ENCODE results near the gene IGLL1.
A peak's percentile ranks its signal among the peaks of the same experiment; 100 is the strongest.
"Not testable (repeated sequence)": the region's sequence is repeated elsewhere in the genome, so short reads cannot be mapped to it uniquely, and the experiment has no call there.

Gene IGLL1

DNA sequence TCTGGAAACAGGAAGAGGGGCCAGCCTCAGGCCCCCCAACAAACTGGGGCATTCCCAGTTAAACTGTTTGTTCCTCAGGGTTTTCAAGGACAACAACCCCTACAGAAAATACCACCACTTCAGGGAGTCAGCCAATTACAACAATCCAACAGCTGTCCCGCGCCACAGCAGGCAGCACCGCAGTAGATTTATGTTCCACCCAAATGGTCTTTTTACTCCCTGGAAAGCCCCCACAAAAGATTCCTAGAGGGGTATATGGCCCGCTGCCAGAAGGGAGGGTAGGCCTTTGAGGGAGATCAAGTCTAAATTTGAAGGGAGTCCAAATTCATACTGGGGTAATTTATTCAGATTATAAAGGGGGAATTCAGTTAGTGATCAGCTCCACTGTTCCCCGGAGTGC, 39.3 kb downstream of the IGLL1 start:
- not testable (repeated sequence) for DNase-seq (ENCODE audit: low read depth in 2 of 2)

DNA sequence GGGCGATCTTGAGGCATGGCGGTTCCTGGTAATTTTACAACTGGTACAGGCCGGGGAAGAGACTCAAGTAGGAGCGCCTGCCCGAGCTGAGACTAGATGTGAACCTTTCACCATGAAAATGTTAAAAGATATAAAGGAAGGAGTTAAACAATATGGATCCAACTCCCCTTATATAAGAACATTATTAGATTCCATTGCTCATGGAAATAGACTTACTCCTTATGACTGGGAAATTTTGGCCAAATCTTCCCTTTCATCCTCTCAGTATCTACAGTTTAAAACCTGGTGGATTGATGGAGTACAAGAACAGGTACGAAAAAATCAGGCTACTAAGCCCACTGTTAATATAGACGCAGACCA, 40.3 kb downstream of the IGLL1 start:
- DNase-seq (ENCODE audit: low read depth in 2 of 2), result not testable (repeated sequence)

DNA sequence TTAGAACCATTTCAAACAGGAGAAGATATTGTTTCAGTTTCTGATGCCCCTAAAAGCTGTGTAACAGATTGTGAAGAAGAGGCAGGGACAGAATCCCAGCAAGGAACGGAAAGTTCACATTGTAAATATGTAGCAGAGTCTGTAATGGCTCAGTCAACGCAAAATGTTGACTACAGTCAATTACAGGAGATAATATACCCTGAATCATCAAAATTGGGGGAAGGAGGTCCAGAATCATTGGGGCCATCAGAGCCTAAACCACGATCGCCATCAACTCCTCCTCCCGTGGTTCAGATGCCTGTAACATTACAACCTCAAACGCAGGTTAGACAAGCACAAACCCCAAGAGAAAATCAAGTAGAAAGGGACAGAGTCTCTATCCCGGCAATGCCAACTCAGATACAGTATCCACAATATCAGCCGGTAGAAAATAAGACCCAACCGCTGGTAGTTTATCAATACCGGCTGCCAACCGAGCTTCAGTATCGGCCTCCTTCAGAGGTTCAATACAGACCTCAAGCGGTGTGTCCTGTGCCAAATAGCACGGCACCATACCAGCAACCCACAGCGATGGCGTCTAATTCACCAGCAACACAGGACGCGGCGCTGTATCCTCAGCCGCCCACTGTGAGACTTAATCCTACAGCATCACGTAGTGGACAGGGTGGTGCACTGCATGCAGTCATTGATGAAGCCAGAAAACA, 40.8 kb downstream of the IGLL1 start:
- peak; percentile 64 to 71 for DNase-seq (ENCODE audit: low read depth in 2 of 2)

DNA sequence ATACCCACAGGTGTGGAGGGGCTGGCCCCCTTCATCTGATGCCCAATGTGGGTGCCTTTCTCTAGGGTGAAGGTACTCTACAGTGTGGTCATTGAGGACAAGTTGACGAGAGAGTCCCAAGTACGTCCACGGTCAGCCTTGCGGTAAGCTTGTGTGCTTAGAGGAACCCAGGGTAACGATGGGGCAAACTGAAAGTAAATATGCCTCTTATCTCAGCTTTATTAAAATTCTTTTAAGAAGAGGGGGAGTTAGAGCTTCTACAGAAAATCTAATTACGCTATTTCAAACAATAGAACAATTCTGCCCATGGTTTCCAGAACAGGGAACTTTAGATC, 41.4 kb downstream of the IGLL1 start:
- DNase-seq (ENCODE audit: low read depth in 2 of 2), result not testable (repeated sequence)

DNA sequence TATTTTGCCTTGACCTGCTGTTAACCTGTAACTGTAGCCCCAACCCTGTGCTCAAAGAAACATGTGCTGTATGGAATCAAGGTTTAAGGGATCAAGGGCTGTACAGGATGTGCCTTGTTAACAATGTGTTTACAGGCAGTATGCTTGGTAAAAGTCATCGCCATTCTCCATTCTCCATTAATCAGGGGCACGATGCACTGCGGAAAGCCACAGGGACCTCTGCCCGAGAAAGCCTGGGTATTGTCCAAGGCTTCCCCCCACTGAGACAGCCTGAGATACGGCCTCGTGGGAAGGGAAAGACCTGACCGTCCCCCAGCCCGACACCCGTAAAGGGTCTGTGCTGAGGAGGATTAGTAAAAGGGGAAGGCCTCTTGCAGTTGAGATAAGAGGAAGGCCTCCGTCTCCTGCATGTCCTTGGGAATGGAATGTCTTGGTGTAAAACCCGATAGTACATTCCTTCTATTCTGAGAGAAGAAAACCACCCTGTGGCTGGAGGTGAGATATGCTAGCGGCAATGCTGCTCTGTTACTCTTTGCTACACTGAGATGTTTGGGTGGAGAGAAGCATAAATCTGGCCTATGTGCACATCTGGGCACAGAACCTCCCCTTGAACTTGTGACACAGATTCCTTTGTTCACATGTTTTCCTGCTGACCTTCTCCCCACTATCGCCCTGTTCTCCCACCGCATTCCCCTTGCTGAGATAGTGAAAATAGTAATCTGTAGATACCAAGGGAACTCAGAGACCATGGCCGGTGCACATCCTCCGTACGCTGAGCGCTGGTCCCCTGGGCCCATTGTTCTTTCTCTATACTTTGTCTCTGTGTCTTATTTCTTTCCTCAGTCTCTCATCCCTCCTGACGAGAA, 42.0 kb downstream of the IGLL1 start:
- DNase-seq (ENCODE audit: low read depth in 2 of 2), result not testable (repeated sequence)

DNA sequence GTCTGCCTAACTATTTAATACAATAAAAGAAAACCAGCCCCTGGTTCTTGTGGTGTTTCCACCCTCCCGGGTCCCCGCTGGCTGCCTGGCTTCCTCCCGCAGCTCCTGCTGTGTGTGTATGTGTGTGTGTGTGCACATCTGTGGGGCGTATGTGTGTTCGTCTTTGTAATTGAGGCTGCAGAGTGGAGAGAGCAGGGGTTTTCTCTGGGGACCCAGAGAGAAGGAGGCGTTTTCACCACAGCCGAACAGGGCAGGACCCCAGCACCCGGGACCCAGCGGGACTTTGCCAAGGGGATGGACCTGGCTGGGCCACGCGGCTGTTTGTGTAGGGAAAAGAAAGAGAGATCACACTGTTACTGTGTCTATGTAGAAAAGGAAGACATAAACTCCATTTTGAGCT, 42.7 kb downstream of the IGLL1 start:
- no peak for DNase-seq (ENCODE audit: low read depth in 2 of 2)

DNA sequence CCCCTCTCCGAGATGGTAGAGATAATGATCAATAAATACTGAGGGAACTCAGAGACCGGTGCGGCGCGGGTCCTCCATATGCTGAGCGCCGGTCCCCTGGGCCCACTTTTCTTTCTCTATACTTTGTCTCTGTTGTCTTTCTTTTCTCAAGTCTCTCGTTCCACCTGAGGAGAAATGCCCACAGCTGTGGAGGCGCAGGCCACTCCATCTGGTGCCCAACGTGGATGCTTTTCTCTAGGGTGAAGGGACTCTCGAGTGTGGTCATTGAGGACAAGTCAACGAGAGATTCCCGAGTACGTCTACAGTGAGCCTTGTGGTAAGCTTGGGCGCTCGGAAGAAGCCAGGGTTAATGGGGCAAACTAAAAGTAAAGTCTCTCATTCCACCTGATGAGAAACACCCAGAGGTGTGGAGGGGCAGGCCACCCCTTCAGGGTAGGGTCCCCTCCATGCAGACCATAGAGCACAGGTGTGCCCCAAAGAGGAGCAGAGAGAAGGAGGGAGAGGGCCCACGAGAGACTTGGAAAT, 43.2 kb downstream of the IGLL1 start:
- no peak for DNase-seq (ENCODE audit: low read depth in 2 of 2)

DNA sequence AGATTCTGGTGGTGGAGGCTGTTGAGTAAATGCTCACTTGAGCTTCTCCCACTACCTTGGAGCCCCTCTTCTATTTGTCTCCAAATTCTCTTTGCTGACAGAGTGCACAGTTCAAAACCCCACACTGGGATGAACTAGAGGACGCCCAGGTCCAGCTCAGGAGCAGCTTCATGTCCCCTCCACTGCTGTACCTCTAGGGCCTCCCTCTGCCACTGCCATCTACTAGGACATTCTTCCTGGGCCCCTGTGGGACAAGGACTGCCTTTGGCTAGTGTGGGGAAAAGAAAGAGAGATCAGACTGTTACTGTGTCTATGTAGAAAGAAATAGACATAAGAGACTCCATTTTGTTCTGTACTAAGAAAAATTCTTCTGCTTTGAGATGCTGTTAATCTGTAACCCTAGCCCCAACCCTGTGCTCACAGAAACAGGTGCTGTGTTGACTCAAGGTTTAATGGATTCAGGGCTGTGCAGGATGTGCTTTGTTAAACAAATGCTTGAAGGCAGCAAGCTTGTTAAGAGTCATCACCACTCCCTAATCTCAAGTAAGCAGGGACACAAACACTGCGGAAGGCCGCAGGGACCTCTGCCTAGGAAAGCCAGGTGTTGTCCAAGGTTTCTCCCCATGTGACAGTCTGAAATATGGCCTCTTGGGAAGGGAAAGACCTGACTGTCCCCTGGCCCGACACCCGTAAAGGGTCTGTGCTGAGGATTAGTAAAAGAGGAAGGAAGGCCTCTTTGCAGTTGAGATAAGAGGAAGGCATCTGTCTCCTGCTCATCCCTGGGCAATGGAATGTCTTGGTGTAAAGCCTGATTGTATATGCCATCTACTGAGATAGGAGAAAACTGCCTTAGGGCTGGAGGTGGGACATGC, 44.1 kb downstream of the IGLL1 start:
- DNase-seq (ENCODE audit: low read depth in 2 of 2), result not testable (repeated sequence)

DNA sequence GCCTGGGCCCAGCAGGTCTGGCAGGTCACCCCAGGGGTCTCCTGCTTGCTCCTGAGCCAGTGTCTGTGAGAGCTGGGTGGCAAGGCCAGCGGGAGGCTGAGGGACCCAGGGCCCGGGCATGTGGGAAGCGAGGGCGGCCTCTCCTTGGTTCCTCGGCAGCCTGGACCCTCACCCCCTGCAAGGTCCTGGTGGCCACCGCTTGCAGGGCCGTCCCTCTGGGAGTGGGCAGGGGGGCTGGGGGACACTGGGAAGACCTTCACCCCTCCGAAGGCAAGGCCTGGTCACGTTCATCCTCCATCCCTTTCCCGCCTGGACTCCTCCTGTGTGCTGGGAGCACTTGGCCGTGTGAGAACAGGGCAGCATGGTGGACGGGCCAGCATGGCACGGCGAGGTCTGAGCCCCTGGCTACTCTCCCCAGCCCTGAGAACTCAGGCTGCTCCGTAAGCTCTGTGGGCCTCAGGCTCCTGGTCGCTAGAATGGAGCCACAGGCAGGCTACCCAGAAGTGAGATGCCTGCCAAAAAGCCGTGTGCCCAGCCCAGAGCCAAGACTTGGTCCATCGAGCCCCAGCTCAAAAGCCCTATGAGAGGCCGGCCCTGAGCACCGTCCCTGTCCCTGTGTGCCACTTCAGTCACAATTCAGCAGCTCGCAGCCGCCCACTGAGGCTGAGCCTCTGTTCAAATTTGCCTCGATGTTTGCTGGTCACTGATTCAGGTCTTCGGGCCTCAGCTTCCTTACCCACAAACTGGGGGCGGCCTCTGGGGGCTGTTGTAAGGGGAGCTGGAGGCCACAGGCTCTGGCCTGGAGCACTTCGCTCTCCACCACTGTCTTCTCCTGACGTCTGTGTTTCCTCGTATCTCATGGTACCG, 45.0 kb downstream of the IGLL1 start:
- no peak for DNase-seq (ENCODE audit: low read depth in 2 of 2)

DNA sequence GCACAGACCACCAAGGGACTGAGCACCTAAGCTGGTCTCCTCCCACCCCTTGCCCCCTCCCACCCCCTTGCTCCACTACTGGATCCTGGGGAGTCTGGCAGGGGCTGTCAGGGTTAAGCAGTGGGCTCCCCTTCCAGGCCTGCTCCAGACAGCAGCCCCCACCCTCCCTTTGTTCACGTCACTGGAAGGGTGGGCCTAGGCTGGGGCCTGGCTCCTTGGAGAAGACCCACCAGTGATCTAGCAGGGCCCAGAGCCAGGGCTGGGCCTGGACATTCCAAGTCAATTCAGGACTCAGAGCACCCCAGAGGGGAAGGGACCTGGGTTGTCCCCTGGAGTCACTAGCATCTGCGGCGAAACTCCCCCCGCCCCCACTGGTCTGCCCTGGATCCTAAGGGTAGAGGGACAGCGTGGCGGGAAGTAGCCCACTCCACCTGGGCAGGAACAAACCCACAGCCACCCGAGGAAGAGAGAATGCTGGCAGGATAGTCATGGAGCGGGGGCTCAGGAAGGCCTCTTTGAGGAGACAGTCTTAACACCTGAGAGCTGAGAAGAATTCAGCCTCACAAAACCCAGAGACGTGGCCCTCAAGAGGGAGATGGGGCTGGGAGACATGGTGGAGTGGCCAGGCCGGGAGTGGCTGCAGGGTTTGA, 45.8 kb downstream of the IGLL1 start:
- DNase-seq (ENCODE audit: low read depth in 2 of 2), result no peak

DNA sequence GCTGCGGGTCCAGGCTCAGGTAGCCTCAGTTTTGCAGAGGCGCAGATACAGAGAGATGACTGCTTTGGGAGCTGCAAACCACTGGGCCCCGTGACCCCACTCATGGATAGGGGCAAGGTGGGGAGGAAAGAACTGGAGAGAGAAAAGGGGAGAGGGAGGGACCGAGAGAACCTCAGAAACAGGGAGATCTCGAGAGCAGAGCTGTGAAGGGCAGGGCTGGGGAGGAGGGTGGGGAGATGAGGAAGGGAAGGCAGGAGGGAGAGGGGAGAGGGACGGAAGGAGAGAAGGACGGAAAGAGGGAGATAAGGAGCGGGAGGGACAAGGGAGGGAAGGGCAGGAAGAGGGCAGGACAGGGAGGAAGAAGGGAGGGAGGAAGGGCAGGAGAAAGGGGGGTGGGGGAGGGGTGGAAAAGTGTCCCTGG, 46.3 kb downstream of the IGLL1 start:
- DNase-seq (ENCODE audit: low read depth in 2 of 2), result no peak

DNA sequence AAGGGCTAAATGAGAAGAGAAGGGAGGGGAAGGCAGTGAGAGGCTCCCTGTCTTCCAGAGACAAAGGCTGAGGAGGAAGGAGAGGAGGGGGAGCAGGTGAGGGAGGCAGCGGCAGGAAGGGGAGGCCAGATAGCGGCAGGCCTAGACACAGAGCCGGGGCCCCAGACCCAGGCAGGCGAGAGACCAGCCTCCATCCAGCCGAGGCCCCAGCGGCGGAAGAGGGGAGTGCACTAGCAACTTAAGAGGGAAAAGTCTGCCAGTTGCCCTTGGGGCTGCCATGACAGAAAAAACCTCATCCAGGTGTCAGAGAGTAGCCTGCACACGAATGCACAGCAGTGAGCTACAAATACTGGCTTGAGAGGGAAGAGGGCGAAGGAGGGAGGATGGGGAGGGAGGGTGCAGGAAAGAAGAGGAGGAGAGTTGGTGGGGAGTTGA, 46.7 kb downstream of the IGLL1 start:
- DNase-seq (ENCODE audit: low read depth in 2 of 2), result peak; percentile 10 to 12

DNA sequence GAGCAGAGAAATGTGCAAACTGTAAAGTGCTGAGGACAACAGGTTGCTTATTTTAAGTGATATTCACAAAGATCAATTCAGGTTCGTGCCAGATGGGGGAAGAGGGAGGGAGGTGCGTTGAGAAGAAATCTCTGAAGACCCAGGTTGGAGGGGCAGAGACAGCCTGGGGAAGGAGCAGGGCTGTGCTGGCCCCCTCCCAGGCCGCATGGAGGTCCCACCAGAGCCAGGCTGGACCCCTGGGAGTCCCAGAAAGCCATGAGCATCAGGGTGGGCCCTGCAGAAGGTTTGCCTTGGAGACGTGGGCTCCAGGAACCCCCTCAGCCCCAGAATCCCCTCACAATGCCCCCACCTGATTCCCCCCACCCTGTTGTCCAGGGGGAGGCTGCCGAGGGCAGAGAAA, 47.4 kb downstream of the IGLL1 start:
- no peak for DNase-seq (ENCODE audit: low read depth in 2 of 2)

DNA sequence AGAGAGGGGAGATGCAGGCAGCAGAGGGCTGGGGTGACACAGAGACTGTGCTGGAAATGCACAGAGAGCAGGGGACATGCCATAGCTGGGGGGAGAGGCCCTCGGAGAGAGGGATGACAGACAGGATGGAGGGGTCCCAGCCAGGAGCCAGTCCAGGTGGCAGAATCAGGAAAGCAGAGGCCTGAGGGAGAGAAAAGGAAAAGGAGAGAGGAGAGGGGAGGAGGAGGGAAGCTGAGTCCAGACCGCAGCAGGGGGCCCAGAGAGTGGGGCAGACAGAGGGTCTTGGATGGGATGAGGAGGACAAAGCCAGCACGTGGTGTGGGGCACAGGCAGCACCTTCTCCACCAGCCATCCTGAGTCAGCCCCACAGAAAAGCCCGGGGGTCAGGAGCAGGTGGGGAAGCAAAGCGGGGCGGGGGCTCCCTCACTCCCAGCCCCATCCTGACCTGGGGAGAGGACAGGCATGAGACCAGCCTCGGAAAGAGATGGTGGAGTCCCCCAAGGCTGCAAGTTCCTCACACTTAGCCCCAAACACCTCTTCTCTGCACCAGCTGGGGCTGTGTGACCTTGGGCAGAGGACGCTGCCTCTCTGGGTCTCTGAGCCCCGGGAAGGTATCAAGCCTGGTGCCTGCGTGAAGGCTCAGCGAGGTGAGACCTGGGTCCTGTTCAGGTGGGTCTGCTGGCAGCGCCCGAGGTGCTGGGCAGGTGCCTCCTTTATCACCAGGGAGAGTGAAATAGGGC, 48.0 kb downstream of the IGLL1 start:
- DNase-seq (ENCODE audit: low read depth in 2 of 2), result no peak

DNA sequence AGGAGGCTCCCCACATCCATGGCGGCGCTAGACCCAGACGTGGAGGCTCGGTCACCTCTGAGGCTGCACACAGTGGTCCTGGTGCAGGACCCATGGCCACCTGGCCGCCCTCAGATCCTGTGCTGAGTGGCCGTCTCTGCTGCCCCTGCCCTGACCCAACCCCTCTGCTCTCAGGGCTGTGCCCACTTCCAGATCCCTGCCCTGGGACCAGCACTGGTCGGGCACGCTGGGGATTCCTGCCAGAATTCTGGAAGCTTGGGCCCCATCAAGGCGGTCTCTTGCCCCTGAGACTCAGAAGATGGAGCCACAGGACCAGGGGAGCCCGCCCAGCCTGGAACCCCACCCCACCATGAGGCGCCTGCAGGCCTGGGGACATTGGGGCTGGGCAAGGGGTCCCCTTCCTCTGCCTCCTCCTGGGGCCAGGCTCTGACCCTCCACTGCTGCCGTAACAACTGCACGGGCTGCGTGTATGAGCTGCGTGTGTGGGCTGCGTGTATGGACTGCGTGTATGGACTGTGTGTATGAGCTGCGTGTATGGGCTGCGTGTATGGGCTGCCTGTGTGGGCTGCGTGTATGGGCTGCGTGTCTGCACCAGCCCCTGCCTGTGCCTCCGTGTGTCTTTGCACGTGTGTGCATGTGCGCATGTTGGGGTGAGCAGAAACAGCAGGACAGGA, 48.7 kb downstream of the IGLL1 start:
- no peak for DNase-seq (ENCODE audit: low read depth in 2 of 2)

DNA sequence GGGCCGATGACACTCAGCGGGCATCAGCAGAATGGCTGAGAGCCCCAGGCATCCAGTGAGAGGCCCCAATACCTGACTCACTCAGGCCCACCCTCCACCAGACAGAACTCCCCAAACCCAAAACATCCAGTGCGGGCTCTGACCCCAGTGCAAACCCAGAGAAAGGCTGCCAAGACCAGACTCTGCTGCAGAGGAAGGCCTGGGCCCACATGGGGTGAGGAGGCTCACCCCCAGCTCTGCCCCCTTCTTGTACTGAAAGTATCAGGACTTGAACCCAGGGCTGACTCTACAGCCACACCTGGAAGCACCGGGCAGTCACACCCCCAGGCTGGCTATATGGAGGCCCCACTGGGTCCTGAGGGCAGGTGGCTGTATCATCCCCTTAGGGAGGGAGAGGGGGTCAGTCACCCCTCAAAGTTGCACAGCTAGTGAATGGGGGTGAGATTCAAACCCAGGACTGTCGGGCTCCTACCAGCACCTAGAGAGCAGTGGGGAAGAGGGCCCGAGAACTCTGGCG, 49.3 kb downstream of the IGLL1 start:
- DNase-seq (ENCODE audit: low read depth in 2 of 2), result no peak

DNA sequence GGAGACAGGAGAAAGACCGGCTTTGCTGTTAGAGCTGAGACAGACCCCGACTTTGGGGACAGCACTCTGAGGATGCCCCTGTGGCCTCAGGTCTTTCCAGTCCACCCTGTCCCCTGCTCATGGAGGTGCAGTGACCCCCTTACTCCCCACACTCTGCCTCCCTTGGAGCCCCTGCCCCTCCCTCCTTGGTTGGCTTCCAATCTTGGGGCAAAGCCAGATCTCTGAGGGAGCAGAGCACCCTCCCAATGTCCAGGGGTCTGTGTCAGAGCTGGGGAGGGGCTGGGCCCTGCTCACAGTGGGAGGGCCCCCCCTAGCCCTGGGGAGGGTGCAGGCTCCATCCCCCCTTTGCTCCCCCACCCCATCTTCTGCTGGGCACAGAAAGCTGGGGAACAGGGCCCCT, 50.0 kb downstream of the IGLL1 start:
- no peak for DNase-seq (ENCODE audit: low read depth in 2 of 2)

DNA sequence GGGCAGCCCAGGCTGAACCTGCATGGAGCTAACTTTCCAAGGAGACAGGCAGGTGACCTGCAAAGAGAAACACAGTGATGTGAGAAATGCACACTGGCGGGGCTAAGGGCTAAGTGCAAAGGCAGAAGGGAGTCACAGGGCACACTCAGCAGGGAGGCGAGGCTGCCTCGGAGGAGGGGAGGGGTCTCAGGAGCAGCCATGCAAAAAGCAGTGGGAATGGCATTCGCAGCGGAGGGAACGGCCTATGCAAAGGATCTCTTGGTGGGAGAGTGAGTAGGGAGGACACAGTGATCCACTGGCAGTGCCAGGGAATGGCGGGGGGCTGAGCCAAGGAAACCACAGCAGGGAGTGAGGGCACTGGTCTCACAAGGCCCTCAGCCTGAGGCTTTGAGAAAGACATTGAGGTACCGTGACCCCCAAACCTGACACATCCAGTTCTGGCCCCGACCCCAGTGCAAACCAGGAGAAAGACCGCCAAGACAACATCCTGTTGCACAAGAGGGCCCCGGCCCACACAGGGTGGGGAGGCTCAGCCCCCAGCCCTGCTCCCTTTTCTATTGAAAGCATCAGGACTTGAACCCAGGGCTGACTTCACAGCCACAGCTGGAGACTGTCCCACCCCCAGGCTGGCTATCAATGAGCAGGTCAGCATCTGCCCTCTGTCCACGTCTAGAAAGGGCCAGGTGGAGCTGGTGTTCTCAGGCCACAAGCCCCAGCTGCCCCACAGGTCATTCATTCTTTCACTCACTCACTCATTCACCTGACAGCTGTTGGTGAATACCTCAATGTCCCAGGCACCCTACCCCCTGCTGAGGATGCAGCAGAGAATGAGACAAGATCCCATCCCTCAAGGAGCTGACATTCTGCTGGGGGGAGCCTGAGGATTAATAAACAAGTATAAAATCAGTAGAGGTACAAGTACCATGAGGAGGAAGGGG, 50.7 kb downstream of the IGLL1 start:
- no peak for DNase-seq (ENCODE audit: low read depth in 2 of 2)
